ENCODE measurements around the gene BRPF1.

Gene BRPF1

GRCh38 chr3:9701006-9701405, 30.5 kb upstream of the BRPF1 start:
- TF ChIP-seq TAF1 (IDR thresholded peaks at IDR 0.05; ENCODE audit: borderline replicate concordance, insufficient read depth, low read length) (no peak), POLR2AphosphoS5 (IDR thresholded peaks at IDR 0.05; ENCODE audit: low read depth, low read length) (no peak), SIN3A (IDR thresholded peaks at IDR 0.05; ENCODE audit: borderline replicate concordance, insufficient read depth, low read length) (no peak), FOXP2 (optimal IDR thresholded peaks at IDR 0.05; ENCODE audit: borderline replicate concordance, extremely low read depth, extremely low read length, insufficient read depth) (no peak), REST (IDR thresholded peaks at IDR 0.05; ENCODE audit: insufficient read depth in 1 of 2, low read depth in 2 of 2, low read length in 2 of 2) (no peak)

GRCh38 chr3:9701711-9702110, 29.8 kb upstream of the BRPF1 start:
- no peak for TF ChIP-seq REST (IDR thresholded peaks at IDR 0.05; ENCODE audit: insufficient read depth in 1 of 2, low read depth in 2 of 2, low read length in 2 of 2)
- TF ChIP-seq POLR2AphosphoS5 (IDR thresholded peaks at IDR 0.05; ENCODE audit: low read depth, low read length): no peak
- TF ChIP-seq SIN3A (IDR thresholded peaks at IDR 0.05; ENCODE audit: borderline replicate concordance, insufficient read depth, low read length): no peak
- TF ChIP-seq FOXP2 (optimal IDR thresholded peaks at IDR 0.05; ENCODE audit: borderline replicate concordance, extremely low read depth, extremely low read length, insufficient read depth): no peak
- no peak for TF ChIP-seq TAF1 (IDR thresholded peaks at IDR 0.05; ENCODE audit: borderline replicate concordance, insufficient read depth, low read length)

DNA sequence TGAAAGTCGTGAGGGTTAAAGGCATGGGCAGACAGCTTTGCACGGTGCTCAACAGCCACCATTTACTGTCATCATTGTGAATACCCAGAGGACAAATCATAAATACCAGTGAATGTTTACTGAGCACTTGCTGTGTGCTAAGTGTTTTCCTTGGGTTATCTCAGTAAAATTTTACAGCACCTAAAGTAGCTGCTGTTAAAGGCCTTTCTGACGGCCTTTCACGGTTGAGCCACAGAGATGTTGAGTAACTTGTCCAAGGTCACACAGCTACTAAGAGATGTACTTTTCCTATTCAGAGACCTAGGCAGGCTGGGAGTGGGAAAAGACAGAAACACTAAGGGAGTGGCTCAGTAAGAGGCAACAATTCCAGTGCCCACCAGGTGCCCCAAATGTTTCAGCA, 28.3 kb upstream of the BRPF1 start:
- no peak for TF ChIP-seq POLR2AphosphoS5 (IDR thresholded peaks at IDR 0.05; ENCODE audit: low read depth, low read length)

GRCh38 chr3:9703736-9704346, 27.7 kb upstream of the BRPF1 start, which contains the start of gene CPNE9:
TSS of gene CPNE9 (plus strand) at chr3:9703833. CDS start at chr3:9703997, 164 bp downstream.
- TF ChIP-seq POLR2AphosphoS5 (IDR thresholded peaks at IDR 0.05; ENCODE audit: low read depth, low read length): no peak
- TF ChIP-seq REST (IDR thresholded peaks at IDR 0.05; ENCODE audit: insufficient read depth in 1 of 2, low read depth in 2 of 2, low read length in 2 of 2): no peak

GRCh38 chr3:9704347-9705322, 26.9 kb upstream of the BRPF1 start:
- TF ChIP-seq POLR2AphosphoS5 (IDR thresholded peaks at IDR 0.05; ENCODE audit: low read depth, low read length) (no peak), REST (IDR thresholded peaks at IDR 0.05; ENCODE audit: insufficient read depth in 1 of 2, low read depth in 2 of 2, low read length in 2 of 2) (peak; percentile 93 to 96)

Measured in PFSK-1 (cell line).